HG03558 (cell line): ENCODE measurements around the gene MYO1H.
"Not testable (repeated sequence)": the region's sequence is repeated elsewhere in the genome, so short reads cannot be mapped to it uniquely, and the experiment has no call there.

ENCODE experiments used
- ATAC-seq: cut with Tn5 transposase; IDR thresholded peaks from one replicate; pipeline ENCODE4 v1.9.1; 2021; ENCODE audit warnings: moderate number of reproducible peaks; ENCODE audit not compliant: unreplicated experiment; ENCODE audit errors: extremely low read depth

The MYO1H gene

GRCh38 chr12:109466305-109466704 is 118.6 kb downstream of the MYO1H start:
- ATAC-seq, result no peak

GRCh38 chr12:109466821-109467220 is 119.1 kb downstream of the MYO1H start:
- no peak for ATAC-seq

DNA sequence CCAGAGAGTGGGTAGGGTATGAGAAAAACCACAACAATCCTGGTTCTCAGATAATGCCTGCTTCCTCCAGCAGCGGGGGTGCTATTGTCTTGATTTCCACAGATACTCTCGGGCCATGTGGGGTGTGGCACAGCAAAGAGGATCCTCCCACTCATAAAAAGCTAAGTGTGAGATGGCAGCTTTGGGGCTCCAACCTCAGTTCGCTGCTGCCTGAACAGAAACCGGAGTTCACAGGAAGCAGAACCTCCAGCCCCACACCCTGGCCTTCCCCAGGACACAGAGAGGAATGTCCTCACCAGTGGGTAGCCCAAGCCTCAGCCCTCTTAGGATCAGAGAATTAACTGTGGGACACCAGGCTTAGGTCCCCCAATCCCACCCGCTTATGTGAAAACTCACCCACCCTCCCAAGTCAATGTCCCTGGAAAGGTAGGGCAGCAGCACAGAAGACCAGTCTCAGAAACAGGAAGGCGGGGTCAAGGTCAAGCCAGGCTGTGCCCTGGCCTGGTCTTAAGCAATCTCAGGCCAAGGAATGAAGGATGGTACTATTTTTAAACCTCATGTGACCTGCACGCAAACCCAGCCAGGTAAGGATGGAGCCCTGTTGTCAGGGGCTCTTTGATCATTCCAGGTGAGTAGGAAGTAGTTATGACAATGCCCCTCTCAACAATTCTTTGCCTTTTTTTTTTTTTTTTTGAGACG is 120.4 kb downstream of the MYO1H start:
- ATAC-seq, result no peak

DNA sequence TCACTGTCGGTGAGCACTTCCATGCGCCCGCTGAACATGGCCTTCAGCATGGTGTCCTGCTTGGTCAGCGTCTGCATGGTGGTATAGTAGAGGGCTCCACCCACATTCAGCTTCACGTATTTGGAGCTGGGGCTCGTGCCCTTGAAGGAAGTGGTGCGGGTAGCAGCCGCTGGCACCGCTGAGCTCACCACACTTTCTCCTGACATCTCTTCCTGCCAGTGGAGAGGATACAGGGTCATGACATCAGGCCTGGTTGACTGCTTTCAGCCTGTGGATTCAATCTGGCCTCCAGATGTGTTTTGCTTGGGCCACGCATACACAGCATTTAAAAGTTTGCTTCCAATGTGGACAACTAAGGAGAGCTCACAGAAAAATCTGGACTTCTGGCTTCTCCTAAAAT is 121.8 kb downstream of the MYO1H start:
- no peak for ATAC-seq

- ATAC-seq, result no peak
These were observed 125.3 kb downstream of the MYO1H start for GRCh38 chr12:109473006-109473405.

DNA sequence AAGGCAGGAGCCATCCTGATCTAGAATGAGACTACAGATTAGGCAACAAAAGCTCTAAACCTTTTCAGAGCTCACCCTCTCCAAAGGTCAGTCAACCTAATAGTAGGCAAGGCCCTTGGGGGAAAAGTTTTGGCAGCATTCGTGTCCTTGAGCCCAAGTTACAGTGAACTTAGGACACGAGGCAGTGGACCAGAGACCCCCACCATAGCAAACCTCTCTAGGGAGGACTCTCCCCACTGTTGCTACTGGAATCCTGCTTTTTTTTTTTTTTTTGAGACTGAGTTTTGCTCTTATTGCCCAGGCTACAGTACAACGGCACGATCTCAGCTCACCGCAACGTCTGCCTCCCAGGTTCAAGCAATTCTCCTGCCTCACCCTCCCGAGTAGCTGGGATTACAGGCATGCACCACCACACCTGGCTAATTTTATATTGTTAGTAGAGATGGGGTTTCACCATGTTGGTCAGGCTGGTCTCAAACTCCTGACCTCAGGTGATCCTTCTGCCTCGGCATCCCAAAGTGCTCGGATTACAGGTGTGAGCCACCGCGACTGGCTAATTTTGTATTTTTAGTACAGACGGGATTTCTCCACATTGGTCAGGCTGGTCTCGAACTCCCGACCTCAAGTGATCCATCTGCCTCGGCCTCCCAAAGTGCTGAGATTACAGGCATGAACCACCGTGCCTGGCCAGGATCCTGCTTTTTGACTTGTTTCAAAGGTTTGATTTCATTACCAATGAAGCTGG is 126.0 kb downstream of the MYO1H start:
- ATAC-seq, result not testable (repeated sequence)

DNA sequence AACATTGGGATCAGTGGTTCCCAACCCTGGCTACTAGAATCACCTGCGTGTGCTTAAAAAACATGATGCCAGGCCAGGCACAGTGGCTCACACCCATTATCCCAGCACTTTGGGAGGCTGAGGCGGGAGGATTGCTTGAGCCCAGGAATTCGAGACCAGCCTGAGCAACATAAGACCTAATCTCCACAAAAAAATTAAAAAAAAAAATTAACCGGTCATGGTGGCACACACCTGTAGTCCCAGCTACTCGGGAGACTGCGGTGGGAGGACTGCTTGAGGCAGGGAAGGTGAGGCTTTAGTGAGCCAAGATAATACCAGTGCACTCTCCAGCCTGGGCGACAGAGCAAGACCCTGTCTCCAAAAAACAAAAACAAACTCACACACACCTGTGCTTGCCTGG is 127.4 kb downstream of the MYO1H start:
- ATAC-seq, result no peak

DNA sequence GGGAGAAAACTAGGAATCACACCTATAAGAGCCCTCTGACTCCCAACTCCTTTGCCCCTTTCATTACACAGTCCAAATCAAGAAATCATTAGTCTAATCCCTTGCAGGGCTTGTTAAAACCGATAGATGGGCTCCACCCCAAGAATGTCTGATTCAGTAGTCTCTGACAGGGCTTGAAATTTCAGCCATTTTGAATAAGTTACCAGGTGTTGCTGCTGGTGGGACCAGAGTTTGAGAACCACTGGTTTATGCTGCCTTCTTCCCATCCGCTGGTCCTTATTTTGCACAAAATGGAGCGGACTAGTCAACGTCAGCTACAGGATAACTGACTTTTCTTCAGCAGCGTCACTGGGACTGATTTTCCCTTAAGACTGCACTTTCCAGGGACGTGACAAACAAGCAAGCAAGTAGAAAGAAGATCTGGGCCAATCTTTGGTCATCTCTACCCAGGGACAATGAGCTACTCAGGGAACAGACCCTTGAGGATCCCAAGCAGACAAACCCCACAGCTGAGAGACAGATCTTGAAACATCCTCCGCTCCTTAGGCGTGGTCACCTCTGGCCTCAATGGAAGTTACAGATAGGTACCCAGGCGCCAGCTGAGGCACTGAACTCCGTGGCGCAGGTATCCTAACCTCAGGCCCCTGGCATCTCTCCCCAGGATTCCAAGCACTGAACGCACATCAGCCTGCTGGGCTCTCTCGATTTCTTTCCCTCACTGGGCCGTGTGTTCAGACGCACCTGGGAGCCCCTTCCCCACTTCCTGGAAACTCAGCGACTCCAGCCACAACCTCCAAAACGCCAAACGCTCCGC is 128.5 kb downstream of the MYO1H start:
- ATAC-seq, result no peak

- ATAC-seq, result no peak
These were observed 129.1 kb downstream of the MYO1H start for GRCh38 chr12:109476807-109477184.

DNA sequence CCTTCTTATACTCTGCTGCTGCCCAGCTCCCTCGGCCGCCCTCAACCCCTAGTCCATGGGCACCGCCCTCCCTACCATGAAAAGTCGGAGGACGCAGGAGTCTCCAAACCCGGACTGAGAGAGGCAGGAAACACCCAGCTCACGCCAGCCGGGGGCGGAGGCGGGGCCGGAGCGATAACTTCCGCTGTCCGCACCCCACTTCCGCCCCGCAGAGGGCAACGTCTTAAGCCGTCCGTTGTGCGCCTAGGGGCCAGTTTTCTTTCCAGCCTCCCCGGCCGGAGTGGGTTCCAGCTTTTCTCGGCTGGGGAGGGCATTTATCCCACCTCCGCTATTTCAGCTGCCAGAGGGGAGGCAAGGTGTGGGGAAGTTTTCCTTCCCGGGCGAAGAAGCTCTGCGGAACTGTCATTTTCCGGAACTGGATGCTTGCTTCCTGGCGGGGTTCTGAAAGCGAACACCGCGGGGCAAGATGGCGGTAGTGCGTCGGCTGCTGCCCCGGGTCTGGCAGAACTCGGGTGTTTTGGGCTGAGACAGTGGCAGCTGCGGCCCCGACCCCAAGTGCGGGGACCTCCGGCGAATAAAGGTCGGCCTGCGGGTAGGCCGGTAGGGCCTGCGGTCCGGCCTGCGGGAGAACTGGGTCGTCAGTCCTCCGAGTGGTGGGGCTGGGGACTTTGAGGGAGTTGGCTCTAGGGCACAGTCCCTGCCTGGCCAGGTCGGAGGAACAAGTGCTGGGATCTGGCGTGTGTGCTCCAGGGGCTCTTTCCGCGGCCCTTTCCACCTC is 129.7 kb downstream of the MYO1H start, which contains the start of the genes KCTD10 and UBE3B:
Gene KCTD10 (minus strand): TSS at position 116 of the 778 bp plus-strand sequence. CDS start 38 bp downstream, at position 78.
Gene UBE3B (plus strand): TSS at position 450 of the 778 bp plus-strand sequence. CDS start 5,918 bp downstream, outside the sequence.
- ATAC-seq, result peak; percentile 88

GRCh38 chr12:109477963-109478315 is 130.2 kb downstream of the MYO1H start:
- no peak for ATAC-seq

GRCh38 chr12:109479761-109480160 is 132.1 kb downstream of the MYO1H start:
- ATAC-seq, result no peak

- ATAC-seq, result no peak
These were observed 132.7 kb downstream of the MYO1H start for GRCh38 chr12:109480356-109480755.

DNA sequence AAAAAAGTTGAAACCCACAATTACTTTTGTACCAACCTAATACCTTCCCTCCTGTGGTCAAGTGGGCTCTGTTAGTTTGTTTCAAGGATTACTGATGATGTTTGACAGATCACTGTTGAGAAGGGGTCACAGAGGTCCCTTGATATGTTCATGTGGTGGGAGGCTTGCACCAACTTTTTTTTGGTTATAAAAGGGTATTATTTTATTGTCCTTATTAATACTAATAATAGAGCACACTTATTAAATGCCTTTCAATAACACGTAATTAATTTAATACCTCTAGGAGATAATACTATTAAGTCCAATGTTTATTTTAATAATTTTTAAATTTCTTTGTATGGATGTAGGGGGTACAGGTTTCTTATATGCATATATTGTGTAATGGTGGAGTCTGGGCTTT is 134.2 kb downstream of the MYO1H start:
- no peak for ATAC-seq

GRCh38 chr12:109482491-109482890 is 134.8 kb downstream of the MYO1H start:
- no peak for ATAC-seq

DNA sequence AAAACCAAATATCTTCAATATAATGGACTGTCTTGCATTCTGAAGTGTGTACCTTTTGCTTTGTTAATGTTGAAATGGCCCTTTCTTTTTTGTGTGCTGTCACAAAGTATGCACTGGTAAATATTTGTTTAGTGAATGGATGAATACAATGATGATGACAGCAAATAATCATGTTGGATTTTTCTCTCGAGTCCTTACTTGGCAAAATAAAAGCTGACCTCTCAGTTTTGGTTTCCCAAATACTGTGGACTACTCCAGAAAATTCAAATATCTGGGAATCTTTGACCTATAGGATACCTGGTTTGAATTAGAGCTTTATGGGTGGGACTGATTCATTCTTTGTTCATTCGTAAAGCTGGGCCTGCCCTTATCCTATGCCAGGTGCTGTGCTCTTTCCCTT is 135.2 kb downstream of the MYO1H start:
- ATAC-seq, result no peak

DNA sequence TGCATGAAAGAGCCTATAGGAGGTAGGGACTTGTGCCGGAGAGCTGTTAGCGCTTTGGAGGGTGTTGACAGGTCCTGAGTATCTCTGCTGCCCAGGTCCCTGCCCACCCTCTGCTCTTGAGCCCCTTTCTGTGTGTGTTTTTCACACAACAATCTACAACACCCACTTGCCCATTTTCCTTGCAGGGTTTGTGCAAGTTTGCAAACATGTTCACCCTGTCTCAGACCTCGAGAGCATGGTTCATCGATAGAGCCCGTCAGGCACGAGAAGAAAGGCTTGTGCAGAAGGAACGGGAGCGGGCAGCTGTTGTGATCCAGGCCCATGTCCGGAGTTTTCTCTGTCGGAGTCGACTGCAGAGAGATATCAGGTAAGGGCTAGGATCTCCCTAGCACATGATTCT is 135.6 kb downstream of the MYO1H start:
- no peak for ATAC-seq

DNA sequence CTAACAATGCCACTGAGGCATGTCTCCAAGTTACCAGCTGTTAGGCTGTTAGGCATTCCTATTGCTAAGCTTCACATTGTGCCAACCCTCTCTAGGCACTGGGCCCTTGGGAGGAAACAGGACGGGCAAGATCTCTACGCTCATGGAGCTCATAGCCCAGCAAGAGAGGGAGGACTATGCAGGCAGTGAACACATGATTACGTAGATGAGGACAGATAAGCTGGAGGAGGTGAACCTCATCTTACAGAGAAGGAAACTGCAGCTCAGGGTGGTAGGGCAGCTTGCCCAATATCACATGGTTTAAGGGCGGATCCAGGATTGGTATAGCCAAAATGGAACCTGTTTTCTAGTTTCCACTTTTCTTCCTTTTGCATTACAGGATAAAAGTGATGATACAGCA is 137.5 kb downstream of the MYO1H start:
- ATAC-seq, result no peak

GRCh38 chr12:109487181-109488050 is 139.7 kb downstream of the MYO1H start:
- ATAC-seq, result no peak
